GM04504 (cell line): ENCODE measurements around the gene OPCML.
A peak's percentile ranks its signal among the peaks of the same experiment; 100 is the strongest.

Source experiments
- DNase-seq: peaks from one replicate; pipeline ENCODE4 v3.0.0-alpha.2; 2012; ENCODE audit warnings: low read depth

OPCML gene

DNA sequence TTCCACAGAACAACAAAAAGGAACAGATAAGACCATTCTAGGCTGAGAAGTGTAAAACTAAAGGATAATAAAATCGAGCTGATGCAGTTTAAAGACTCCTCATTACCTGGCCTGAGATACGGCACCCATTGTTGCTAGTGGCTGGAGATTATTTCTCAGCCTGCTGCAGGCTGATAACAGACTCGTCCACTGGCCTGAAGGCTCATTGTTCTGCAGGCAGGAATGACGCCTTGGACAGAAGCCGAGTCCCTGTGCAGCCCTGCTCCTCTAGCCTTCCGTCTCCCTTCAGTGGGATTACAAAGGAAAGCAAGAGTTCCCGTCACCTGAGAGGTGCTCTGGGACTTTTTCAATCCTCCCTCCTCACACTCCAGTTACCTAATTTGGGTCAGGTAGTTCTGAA is 1065.3 kb downstream of the OPCML start:
- no peak for DNase-seq

DNA sequence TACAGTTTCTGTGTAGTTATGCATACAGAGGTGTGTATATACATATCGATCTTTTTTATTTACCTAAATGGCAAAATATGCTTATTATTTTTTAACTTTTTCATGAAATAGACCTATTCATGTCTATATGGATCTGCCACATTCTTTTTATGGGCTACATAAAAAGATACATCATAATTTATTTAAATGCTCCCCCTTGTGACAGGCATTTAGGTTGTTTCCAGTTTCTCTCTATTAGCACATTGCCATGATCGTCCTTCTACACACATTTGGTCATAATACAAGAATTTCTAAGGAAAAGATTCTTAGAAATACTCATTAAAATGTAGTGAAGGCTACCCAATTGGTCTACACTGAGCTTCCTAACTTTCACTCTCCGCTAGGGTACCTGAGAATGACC is 1067.4 kb downstream of the OPCML start:
- DNase-seq: no peak

DNA sequence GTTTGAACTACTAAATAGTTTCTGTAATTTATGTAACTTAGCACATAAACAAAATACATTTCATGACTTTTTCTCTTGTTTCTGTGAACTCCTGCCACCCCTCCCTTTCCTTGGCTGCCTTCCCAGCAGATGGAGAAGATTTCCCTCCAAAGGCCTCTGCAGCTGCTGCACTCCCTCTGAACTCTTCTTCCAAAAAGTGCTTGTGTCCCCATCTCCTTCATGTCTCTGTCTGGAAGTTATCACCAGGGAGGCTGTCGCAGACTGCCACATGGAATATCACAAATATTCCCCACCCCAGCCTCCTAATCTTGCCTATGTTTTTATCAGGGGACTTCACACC is 1068.3 kb downstream of the OPCML start:
- DNase-seq: peak; percentile 45

DNA sequence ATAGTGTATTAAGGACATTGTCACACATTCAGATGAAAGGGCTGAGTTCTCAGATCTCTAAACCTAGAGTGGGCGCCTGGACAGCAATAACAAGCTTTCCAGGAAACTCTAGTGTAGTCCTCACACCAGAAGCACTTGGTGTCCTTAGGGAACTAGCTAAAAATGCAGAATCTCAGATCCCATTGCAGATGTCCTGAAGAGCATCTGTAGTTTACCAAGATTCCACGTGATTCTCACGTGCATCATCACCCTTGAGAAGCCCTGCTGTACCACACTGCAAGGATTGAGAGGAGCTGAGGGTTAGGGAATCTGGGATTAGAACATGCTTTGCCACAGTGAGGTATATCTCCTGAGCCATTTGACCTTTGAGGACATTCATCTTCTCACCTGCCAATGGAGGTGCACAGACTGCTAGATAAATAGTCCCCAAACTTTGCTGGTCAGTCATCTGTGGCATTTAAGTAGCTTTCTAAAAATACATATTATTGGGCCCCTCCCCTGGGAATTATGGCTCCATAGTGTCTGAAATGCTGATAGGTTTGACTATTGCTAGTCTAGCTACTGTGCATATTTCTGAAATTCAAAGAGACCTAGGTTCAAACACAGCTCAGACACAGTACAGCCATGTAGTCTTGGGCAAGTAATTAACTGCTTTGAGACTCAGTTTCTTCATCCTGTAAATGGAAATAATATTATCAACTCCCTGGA is 1068.9 kb downstream of the OPCML start:
- DNase-seq: no peak

DNA sequence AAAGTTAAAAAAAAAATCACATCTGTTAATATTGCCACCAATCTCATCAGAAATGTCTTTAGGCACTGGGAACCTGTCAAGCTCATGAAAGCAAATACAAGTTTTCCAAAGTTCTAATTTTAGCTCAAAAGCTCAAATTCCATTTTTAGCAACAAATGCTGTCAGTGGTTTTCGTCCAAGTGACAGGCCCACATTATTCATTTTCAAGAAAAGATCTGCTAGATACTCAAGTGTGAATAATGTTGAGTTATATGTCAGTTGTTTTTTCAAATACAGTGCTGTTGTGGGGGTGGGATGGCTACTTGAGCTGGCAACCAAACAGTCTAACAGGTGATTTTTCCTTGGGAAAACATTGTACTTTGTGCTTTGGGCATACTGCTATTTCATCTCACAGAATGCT is 1072.6 kb downstream of the OPCML start:
- no peak for DNase-seq

DNA sequence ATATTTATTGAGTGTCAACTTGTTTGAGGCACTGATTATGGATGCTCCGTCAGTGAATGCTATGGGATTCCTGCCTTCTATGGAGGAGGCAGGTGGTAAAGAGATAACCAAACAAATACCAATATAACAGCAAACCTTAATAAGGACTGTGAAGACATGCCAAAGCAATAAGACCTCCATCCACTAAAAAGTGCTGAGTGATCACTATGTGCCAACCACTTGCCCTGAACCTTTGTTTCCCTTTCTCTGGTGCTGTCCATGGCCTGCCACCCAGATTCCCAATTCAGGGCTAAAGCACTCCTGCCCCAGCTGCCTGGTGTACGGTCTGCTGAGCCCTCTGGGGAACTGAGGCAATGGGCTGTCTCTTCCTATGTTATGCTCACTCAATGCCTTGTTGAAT is 1074.9 kb downstream of the OPCML start:
- no peak for DNase-seq

DNA sequence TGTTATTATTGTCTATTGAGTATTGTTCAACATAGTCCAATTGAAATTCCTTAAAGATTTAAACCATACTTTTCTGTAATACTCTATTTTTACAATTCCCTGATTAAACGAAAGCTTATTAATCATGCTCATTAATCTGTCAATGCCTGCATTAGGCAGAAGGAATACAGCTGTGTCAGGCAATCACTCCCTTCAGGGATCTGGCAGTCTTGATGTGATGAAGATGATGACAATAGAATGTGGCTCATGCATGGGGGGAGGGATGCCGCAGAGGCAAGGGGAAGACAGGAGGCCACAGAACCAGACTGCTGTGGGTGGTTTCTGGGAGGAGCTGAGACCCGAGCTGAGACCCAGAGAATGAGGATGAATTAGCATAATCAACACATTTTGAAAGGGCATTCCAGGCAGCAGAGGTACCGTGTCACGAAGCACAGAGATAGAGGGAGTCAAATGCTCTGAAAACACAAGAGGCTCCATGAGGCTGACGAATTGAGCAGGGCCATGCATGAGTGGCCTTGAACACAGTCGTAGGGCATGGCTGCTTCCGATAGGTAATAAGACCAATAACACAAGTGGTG is 1075.5 kb downstream of the OPCML start:
- DNase-seq: no peak

DNA sequence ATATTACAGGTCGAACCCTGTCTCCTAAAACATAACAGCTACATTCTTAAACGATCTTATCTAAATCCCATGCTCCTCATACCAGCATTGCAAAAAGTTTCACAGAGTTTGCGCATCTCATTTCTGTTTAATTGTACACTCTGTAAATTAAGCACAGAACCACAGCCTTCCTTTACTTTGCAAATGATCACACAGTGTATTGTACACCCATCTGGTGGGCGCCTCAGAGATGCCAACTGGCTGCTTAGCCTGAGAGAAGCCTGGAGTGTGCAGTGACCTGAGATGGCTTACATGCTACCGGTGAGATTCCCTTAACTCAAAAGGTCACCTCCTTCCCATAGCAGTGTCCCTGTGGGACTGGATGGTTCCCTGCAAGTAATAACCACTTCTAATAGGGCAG is 1077.3 kb downstream of the OPCML start:
- DNase-seq: no peak

DNA sequence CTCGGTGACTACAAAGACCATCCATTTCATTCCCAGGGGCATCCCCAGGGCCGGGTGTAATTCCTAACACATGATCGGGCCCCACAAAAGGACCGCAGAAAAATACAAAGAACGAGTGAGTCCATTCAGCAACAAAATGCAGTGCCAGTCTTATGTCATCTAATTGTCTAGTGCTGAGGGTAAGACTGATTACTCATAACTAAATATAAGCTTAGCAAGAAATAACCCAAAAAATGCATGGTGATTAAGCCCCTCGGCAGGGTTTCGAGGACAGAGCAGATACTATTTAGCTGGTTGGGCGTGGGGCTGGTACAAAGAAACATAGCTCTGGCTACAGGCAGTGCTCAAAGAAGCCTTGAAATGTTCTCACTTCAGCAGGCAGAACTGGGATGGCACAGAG is 1078.9 kb downstream of the OPCML start:
- DNase-seq: no peak

DNA sequence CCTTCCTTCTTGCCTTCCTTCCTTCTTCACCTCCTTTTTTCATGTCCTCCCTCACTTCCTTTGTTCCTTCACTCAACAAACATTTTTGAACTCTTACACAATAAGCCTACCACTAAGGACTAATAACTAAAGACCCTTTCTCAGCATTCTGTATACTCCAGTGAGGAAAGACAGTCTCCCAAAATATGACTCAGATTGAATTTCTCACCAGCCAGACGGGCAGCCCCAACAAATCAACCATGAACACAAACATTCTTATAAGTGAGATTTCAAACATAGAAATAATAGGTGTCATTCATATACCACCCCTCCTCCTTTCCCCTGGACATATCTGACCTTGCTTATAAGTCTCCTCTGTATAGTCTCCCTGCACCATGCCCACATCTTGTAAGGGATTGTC is 1079.7 kb downstream of the OPCML start:
- no peak for DNase-seq

DNA sequence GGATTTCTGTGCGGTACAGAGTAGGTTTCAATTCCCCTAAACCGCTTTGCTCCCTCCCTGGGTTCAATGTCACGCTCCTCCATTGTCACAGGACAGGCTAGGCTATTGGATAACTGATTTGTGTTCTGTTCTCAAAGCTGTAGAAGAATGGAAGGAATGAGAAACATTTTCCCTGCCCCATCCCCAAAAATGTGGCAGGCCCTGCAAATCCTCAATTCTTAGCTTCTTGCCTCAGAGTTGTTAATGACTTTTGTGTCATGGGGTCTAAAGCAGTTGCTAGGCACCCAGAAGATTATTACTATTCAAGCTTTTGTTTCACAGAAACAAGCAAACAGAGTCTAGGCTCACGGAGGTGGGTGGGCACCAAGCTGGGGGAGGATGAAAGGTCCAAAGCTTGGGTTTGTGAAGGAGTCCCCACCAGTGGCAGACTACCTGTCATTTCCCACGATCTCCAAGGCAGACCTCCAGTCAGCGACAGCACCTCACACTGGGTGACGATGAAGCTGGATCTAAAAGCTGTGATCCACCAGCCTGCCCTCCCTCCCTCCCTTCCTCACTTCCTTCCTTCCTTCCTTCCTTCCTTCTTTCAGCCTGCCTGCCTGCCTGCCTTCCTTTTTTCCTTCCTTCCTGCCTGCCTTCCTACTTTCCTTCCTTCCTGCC is 1080.2 kb downstream of the OPCML start:
- DNase-seq: no peak

DNA sequence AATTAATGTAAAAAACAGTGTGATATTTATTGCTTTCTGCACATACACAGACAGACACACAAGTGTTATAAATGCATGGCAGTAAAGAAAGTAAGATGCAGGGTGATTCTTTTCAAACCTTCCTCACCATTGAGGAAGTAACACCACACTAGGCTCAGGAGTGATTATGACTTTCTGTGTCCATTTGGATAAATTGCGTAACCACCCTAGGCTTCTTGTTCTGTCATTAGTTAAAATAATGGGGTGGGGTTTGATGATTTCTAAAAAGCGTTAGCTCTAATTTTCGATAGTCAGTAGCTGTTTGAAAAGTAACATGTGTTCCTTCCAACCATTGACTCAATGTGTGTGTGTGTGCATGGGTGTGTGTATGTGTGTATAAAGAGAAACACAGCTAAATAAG is 1081.7 kb downstream of the OPCML start:
- no peak for DNase-seq

DNA sequence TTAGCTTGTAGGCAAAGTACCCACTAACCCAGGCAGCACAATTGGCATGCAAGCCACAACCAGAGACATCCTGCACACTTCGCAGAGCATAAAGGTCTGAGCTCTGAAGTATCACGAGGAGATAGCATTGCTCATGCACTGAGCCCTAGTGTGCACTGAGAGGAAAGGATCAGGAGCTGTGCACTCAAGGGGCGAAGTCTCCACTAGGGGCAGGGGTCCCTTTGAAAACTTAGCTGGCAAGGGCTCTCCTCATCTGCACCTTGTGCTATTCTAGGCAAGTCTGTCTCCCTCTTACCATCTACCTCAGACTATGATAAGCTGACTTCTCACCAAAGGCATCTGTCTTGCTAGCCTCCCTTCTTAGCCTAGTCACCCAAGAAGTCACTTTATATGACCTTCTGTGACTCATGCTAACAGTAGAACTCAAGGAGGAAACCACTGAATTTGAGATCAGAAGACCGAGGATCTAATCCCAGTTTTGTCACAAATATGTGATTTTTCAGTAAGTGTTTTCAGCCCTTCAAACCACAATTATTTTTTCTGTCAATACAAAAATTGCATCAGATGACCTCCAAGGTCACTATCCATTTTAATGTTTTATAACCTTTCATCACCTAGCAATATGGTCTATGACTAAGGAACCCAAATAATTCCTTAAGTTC is 1083.8 kb downstream of the OPCML start:
- peak; percentile 70 for DNase-seq

DNA sequence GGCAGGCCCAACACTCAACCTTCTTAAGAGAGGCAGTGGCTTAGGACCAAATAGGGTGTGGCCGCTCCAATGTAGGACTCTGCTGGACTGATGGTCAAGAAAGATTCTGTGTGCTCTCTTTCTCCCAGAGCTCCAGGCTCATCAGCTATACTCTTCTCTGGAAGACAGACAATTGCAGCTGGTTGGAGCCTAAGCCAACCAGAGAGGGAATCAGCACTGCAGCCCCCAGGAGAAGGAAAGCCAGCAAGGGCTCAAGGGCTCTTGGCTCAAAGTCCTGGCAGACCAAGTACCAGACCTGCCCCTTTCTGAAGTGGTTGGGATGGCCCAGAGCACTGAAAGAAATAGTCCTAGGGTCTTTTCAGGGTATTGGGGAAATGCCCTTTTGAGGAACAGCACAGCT is 1084.5 kb downstream of the OPCML start:
- DNase-seq: no peak

DNA sequence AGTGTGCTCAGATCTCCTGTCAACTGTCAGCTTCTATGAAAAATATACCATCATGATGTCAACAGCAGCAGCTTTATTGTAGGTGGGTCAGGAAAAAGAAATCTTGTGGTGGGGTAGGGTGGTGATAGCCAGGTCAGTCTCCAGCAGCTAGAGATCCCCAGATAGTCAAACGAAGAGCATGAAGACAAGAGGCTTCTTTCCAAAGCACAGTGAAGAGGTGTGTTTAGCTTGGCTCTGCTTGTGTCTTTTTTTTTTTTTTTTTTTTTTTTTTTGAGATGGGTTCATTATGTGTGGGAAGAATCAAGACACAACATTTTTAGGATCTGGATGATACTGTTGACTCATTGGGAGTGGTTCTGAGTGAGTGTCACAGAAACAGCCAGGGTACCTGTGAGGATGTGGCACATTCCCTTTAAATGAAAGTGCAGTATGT is 1086.4 kb downstream of the OPCML start:
- peak; percentile 13 for DNase-seq

DNA sequence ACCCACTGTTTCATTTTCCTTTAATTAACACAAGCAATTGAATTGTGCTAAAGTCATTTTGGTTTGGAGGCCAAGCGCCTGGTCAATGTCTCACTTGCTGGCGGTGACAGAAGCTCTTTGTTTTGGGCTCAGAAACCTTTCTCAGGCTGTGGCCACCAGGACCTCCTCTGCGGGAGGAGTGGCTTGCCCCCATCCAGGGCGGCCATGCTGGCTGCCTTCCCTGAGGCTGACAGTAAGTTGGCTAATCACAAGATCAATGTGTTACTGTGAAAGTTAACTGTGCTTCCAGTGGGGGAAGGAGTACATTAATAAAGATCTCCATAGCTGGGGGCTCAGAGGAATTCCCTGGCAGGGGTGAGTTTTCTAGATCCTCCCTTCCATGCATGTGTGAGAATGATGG is 1087.4 kb downstream of the OPCML start:
- no peak for DNase-seq

DNA sequence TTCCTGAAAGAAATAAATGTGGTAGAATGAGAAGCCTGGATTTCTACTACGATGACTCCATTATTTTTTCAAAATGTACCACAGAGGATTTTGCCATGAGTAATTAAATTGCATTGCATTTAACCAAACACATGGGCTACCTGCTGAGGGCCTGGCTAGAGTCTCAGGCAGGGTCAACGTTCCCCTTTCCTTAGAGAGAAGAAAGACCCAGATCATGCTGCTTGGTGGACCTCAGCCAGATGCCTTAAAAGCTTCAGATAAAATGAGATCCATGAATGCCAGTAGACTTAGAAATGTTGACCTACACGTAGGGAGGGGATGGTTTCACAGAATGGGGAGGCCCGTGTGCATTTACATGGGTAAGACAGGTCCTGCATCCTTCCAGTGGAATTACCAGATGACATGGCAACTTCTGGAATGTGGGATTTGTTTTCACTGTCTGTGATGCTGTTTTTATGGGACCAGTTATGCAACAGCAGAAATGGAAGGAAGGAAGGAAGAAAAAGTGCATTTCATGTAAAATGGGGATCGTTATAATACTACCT is 1092.5 kb downstream of the OPCML start:
- peak; percentile 8 for DNase-seq

DNA sequence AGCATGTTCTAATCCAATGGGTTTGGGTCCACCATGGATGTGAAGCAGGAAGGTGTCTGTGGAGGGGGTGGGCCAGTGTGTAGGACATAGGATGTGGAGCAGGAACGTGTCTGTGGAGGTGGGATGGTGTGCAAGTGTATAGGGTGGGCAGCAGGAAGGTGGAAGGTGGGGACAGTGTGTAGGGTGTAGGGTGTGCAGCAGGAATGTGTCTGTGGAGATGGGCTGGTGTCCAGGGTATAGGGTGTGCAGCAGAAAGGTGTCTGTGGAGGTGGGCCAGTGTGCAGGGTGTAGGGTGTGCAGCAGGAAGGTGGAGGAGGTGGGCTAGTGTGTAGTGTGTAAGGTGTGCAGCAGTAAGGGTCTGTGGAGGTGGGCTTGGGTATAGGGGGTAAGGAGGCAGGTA is 1093.9 kb downstream of the OPCML start:
- no peak for DNase-seq

DNA sequence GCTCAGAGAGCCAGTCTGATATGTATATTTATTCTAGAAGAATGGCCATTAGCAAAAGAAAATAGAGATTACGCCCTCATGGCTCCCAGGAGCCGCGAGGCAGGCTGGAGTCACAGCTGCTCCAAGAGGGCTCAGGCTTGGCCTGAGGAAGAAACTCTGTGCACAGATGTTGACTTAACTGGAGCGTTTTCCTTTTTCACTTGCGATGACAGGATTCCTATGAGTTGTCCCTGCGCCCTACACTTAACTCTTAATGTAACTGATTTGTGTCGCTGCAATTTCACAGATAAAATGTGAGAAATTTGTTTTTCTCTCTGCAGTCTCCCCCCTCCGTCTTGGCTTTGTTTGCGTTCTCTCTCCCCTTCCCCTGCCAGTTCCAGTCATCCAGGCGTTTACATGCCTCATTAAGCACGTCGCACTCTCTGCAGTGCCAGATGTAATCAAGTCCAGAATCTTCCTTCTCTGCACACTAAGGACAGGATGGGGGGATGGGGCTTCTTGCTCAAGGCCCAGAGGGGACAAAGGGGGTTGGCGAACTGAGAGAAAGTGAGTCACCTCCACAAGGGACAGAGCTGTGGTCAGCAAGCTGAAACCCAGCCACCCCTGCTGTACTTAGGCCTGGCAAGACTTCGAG is 1101.8 kb downstream of the OPCML start:
- peak; percentile 10 for DNase-seq

DNA sequence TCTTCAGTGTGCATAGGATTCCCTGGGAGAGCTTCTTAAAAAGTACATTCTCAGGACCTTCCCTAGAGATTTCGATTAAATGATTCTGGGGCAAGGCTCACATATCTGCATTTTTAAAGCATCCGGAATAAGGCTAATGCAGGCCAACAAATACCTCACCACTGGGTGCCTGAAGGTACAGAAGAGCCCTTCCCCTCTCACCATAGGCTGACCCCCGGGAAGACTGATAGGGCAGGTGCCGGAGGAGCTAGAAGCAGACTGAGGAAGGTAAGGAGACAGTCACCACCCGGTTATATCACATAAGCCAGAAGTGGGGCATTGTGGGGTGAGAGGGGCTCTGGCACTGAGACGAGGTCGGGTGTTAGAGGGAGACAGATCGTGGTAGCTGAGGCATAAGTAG is 1102.6 kb downstream of the OPCML start:
- no peak for DNase-seq

DNA sequence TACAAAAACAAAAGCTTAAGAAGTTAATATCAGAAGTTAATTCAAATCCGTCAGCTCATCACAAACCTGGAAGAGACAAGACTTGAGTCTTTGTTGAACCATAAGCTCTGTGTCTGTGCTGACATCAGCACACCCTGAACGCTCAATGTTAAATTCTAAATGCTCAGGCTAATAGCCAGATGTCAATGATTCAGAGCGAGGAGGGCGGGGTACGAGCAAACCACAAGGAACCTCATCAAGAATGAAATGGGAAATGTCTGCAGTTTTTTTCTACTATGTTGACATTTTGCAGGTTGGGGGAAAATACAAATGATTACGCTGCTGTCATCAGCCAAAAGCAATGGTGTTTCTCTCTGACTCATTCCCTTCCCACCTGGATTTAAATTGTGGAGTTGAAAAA is 1104.7 kb downstream of the OPCML start:
- peak; percentile 40 for DNase-seq

DNA sequence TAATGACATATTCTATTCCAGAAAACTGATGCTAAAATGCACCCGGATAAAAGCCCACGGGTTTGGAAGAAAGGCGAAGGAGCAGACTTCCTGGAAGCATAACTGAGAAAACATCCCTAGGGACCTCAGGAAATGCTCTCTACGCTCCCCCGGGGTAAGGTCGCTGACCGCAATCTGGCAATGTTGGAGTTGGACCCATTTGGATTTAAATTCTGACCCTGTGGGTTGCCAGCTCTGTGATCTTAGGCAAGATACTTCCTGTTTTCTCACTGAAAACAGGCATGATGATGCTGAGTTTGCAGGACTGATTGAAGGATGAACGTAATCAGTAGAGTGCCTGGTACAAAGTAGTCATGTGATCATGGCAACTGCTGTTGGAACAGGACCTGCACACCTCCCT is 1107.9 kb downstream of the OPCML start:
- DNase-seq: no peak
